Non-pigmented ciliary epithelial cell (primary cell): Measurements from ENCODE around the gene NELFB.

ENCODE experiments used
- DNase-seq: peaks from one replicate; pipeline ENCODE4 v3.0.0-alpha.2; 2010; ENCODE audit warnings: low read depth

Gene NELFB

GRCh38 chr9:137268538-137269201 is 13.5 kb downstream of the NELFB start:
- DNase-seq: no peak

- DNase-seq: no peak
Measured at GRCh38 chr9:137269231-137269772, 14.2 kb downstream of the NELFB start.

- DNase-seq: no peak
Measured at GRCh38 chr9:137270929-137271695, 16.0 kb downstream of the NELFB start.

DNA sequence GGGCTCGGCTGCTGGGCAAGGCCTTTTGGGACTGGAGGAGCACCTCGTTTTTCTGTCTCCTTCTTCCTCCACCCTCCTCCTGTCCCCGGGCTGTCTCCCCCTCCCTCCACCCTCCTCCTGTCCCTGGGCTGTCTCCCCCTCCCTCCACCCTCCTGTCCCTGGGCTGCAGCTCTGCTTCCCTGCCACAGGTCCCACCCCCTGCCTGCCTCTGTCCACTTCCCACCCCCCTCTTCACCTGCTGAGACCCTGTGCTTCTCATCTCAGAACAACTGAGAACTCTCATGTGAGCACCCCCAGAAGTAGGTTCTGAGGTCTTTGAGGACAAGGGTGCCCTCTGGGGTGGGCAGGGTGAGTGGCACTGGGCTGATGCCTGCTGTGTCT is 16.6 kb downstream of the NELFB start:
- DNase-seq: no peak

DNA sequence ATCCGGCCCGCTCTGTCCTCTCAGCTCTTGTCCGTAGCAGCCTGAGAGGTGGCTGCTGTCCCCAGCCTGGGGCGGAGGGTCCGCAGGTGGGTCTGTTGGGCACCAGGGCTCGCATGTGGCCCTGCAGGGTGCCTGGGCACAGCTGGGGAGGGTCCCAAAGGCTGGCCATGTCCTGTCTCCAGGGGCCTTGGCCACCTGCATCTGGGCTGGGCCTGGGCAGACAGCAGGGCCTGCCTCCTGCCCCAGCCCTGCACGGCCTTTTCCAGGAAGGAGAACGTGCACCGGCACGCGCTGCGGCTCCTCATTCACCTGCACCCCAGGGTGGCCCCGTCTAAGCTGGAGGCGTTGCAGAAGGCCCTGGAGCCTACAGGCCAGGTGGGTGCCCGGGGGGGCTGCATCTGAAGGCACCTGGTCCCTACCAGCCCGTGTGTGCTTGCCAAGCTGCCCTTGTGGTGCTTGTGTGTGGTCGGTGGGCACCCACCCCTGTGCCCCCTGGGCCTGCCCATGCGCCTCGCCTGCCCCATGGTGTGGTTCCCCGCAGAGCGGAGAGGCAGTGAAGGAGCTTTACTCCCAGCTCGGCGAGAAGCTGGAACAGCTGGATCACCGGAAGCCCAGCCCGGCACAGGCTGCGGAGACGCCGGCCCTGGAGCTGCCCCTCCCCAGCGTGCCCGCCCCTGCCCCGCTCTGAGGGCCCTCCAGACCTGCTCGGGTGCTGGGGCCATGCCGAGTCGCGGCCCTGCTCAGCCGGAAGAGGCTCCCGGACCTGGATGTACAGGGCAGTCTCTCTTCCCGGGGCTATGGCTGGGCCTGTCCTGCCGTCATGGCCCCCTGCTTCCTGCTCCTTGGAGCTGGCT is 17.3 kb downstream of the NELFB start:
- DNase-seq: no peak

DNA sequence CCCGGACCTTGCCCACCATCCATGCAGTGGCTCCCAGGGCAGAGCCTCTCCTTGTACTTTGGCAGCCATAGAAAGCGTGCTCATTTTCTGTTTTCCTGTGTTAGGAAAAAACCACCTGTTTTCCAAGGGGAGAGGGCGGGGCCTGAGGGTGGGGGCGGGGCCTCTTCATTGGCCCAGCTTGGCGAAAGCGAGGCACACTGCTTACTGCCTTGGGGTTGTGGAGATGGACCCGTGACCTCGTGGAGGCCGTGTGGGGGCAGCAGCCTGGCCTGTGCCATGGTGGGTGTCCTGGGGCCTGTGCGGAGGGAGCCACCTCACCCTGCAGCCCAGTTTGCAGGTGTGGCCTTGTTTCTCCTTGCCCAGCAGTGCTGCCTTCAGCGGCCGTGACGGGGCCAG is 18.0 kb downstream of the NELFB start:
- DNase-seq: no peak

GRCh38 chr9:137273611-137274320 is 18.6 kb downstream of the NELFB start:
- DNase-seq: no peak

- no peak for DNase-seq
Measured at GRCh38 chr9:137275203-137275587, 20.1 kb downstream of the NELFB start.

GRCh38 chr9:137275588-137276472 is 20.7 kb downstream of the NELFB start:
- no peak for DNase-seq

DNA sequence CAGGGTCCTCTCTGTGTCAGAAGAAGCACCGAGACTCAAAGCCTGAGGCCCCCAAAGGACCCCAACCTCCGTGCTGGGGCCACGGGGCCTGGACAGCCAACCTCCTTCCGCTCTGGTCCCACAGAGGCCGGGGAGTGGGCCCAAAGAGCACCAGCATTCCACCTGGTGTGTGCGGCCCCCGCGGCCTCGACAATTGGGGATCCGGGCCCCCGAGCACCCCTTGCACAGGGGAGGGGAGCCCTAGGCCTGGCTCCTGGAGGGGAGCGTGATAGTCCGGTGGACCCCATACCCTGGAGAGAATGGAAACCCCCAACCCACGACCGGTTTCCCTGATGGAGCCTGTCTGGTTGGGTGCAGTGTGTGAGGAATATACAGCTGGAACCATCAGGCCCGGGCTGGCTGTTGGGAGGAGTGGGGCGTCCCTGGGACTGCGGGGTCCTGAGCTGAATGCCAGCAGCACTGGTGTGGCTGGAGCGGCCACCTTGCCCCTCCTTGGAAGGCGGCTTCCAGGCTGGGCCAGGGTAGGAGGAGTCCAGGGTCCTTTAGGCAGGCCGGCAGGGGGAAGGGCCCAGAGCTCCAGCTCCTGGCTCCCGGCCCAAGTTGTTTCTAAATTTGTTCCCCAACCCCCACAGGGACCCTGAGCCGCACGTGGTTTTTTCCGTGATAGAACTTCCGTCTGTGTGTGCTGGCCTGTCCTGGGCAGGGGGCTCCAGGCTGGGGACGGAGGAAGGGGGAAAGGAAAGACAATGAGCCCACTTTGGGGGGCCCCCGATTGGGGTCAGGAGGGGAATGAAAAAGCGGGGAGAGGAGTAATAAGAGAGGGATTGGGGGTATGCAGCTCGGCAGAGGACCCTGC is 21.6 kb downstream of the NELFB start:
- DNase-seq: no peak

GRCh38 chr9:137277329-137278041 is 22.4 kb downstream of the NELFB start, which contains the start of gene TOR4A:
Gene TOR4A (plus strand): TSS chr9:137277726. CDS start chr9:137278690, 964 bp downstream.
- no peak for DNase-seq

- no peak for DNase-seq
Measured at GRCh38 chr9:137278061-137278701, 23.1 kb downstream of the NELFB start.

DNA sequence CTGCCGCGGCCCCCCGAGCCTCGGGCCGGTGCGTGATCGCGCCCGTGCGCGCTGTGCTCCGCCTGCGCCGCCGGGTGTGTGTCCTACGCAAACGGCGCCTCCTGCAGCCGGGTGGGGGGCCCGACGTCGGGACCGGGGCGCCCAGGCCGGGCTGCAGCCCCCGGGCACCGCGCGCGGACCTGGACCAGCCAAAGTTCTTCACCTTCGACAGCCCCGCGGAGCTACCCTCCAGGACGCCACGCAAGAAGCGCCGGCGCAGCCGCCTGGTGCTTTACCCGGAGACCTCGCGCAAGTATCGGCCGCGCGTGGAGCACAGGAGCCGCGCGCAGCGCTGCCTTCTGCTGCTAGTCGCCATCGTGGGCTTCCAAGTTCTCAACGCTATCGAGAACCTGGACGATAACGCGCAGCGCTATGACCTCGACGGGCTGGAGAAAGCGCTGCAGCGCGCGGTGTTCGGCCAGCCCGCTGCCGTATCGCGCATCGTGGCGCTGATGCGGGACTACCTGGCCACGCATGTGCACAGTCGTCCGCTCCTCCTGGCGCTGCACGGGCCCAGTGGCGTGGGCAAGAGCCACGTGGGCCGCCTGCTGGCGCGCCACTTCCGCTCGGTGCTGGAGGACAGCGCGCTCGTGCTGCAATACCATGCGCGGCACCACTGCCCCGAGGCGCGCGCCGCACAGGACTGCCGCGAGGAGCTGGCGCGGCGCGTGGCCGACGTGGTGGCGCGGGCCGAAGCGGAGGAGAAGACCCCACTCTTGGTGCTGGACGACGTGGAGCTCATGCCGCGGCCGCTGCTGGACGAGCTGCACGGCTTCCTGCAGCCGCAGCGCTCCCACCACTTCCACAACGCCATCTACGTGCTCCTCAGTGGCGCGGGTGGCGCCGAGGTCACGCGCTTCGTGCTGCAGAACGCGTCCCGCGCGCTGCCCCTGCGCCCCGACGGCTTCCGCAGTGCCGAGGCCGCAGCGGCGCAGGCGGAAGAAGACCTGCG is 23.9 kb downstream of the NELFB start:
- DNase-seq: no peak

DNA sequence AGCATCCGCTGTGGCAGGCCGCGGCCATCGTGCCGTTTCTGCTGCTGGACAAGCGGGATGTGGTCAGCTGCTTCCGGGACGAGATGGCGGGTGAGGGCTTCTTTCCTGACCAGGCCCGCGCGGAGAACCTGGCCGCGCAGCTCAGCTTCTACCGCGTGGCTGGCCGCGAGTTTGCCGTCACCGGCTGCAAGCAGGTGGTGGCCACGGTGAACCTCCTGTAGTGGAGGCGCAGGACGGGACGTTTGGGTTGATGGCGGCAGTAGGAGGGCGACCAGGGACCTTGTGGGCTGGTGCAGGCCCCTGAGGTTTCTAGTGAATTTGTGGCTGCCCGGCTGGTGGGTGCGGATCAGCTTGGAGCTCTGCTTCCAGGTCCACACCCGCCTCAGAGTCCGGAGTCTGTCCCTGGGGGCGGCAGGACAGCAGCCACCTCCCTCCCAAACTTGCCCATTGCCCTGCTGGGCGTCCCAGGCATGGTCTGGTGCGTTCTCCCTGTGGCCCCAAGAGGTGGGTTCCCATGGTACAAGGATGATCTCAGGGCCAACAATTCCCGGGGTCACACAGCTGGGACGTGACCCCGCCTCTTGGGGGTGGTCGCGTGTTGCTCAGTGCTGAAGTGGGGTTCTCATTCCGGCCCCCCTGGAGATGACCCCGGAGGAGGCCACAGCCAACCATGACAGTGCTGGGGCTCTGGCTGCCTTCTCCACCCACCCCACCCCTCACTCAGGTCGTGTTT is 24.8 kb downstream of the NELFB start:
- DNase-seq: no peak

DNA sequence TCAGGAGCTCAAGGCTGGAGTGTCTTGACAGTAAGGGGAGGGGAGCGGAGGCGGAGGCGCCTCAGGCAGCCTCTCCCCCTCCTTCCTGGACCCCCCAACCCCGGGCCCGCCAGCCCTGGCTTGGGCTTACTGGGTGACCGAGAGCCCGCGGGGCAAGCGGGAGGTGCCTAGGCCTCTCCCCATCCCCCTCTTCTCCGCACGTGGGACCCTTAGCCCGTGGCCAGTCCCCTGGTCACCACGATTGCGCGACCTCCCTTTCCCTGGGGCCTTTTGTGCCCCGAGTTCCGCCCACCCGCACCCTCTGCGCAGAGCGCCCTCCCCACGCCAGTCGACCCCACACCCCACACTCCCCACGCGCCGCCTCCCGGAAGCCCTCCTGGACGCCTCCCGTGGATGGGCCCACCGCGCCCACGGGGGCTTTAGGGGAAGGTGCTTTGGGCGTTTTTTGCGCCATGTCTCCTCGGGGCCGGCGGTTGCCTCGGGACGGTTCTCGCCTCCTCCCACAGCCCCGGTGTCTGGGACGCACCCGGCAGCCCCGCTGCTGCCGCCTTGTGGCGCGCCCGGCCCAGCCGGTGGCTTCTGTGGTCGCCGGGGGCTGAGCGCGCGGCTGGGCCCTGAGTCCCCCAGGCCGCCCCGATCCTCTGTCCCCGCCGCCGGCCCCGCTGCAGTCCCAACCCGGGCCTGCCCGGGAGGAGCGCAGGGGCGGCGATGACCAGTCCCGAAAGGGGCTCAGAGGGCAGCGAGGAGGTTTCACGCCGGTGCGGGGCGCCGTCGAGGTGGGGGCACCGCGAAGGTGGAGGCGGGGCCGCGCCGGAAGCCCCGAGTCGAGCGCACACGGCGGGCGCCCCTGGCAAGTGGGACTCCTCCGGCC is 25.6 kb downstream of the NELFB start:
- no peak for DNase-seq
